Stimulated activated CD4-positive, alpha-beta T cell treated with anti-CD3 and anti-CD28 coated beads, TNF-alpha, amount 100 ng/mL, for 1 hour (primary cell): ENCODE data around the gene OR13J1.

ENCODE experiments used
- DNase-seq, 3 donors: peaks; one replicate each; pipeline ENCODE4 v3.0.0-alpha.2; 2020; ENCODE audit warnings: low read depth in 3 of 3, low spot score in 1 of 3

OR13J1 gene

DNA sequence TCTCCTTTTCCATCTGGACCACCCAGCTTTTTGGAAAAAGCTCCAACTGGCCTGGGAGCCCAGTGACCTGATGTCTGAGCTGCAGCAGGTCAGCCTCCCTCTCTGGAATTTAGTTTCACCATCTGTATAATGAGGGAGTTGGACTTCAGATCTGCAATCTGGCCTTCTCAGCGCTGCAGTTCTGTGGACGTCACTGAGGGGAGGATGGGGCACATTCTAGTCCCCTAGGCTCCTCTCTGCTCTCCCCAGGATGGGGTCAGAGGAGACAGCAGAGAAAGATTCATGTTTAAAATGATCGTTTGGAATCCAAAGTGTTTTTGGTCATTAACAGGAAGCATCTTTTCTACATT lies 10.2 kb downstream of the OR13J1 start:
- no peak for DNase-seq

GRCh38 chr9:35859310-35859989 lies 10.8 kb downstream of the OR13J1 start:
- no peak for DNase-seq

- DNase-seq, result no peak
Measured at GRCh38 chr9:35858458-35858857, 11.7 kb downstream of the OR13J1 start.

GRCh38 chr9:35856882-35857281 lies 13.3 kb downstream of the OR13J1 start:
- no peak for DNase-seq

DNA sequence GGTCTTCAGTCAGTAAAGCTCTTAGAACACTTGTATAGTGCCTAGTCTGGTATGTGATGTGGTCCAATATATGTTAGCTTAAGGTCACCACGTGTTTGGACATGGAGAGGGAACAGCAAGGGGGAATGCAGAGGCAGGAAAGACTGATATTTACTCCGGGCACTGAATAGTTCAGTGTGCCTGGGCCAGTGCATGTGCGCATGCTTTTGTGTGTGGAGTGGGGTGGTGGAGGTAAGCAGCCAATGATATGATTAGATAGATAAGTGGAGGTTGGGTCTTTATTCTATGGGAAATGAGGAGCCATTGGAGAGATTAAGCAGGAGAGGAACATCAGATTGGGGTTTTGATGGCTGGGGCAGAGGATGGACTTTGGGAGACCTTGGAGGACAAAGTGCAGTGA lies 14.0 kb downstream of the OR13J1 start:
- DNase-seq, result no peak

DNA sequence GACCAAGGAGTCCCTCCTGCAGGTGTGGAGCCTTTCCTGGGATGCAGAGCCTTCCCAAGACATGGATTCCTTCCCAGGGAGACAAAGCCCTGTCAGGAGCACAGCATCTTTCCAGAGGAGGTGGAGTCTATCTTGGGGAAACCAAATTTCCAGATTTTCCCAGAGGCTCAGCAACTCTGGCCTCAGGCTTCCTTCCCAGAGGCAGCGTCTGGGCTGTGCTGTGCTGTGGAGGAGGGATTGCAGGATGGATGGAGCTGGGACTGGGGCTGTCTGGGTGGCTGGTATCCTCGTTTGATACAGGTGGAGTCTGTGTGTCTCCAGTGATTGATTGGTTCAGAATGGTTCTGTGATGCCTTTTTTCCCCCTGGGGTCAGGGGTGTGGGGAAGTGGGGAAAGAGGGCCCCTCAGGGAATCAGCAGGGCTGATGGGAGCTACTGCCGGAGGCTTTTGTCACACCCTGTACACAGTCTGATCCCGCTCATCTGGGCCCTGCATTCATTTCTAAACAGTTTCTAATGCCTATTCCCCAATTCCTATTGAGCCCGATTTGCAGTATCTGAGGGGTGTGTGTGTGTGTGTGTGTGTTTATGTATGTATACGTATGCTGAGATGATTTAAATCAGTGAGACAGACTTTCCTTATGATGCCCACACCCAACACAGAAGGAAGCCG lies 16.0 kb downstream of the OR13J1 start:
- no peak for DNase-seq

- DNase-seq, result no peak
Measured at GRCh38 chr9:35852876-35853865, 17.0 kb downstream of the OR13J1 start.

- DNase-seq, result no peak
Measured at GRCh38 chr9:35852267-35852815, 17.9 kb downstream of the OR13J1 start.

GRCh38 chr9:35847792-35848572 lies 22.2 kb downstream of the OR13J1 start:
- DNase-seq, result no peak

GRCh38 chr9:35845824-35846771 lies 24.1 kb downstream of the OR13J1 start:
- DNase-seq, result no peak

- DNase-seq, result no peak
Measured at GRCh38 chr9:35844628-35845270, 25.5 kb downstream of the OR13J1 start.

- no peak for DNase-seq
Measured at GRCh38 chr9:35842795-35843194, 27.4 kb downstream of the OR13J1 start.

- no peak for DNase-seq
Measured at GRCh38 chr9:35842020-35842745, 28.0 kb downstream of the OR13J1 start.

DNA sequence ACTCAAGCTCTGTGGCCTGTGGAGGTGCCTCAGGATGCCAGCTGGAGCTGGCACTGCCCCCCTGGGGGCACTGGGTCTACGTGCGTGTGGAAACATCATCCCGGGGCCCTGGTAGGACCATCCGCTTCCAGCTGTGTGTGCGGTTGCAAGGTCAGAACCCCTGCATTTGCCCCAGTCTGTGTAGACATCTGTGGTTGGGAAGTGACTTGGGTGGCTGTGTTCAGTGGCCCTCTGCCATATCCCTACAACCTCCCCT lies 28.6 kb downstream of the OR13J1 start:
- no peak for DNase-seq

DNA sequence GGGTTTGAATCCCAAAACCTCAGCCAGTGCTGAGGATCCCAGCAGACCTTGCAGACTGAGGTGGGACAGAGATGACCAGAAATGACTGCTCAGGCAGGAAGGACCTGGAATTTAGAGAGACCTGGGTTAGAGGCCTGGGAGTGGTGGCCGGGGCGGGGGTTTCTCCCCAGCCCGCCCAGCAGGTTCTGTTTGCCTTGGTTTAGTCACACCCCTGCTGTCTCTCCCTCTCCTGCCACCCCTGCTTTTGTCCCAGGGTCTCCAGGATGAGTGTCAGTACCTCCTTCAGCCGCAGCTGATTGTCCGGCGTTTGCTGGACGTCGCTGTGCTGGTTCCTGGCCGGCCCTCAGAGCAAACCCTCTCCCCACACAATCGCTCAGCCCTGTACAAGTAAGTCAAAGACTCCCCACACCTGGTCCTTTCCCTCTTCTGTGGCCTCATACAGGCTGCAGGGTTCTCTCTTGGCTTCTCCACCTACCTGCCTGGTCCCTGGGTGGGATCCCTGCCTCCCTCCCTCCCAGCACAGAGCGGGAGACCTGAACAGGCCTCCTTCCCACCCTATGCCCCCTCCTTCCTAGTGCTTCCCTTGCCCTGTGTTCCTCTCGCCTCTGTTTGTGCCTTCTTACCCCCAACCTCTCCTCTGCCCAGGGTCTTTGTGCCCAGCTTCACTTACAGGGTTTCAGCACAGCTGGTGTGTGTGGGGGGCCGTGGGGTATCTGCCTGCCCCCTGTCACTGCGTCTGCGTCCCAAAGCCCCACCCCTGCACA lies 29.1 kb downstream of the OR13J1 start:
- DNase-seq, result no peak

DNA sequence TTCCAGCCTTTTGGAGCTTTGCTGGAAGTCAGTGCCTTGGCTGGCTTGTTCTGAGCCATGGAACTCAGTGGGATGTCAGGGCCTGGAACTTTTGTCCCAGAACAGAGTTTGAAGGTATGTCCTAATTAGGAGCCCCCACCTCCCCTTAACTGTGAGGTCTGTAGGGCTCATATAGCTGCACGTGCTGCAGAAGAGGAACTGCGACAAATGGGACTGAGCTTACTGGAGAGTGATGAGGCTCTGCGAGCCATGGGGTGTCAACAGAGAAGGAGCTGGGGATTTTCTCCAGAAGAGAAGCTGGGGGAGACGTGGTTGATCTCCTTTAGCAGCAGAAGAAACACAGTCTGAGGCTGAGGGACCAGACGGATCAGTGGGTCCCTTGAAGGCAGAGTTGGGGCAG lies 30.3 kb downstream of the OR13J1 start:
- DNase-seq, result no peak

GRCh38 chr9:35836595-35836994 lies 33.6 kb downstream of the OR13J1 start:
- DNase-seq, result no peak

DNA sequence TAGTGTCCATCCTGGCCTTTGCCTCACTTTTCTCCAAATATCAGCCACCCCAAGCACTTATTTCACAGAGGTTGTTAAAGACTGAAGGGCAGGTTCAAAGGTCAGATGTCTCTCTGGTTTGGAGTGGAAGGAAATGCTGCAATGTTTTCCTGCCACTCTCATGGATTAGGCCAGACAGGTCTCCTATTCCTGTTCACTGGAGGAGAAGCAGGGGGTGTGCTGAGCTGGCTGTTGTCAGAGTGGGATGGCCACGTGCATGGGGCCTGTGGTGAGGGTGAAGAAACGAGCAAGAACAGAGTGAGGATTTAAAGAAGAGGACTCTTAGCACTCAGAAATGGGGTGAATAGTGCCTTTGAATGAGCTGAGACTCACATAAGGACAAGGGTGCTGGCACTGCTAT lies 34.4 kb downstream of the OR13J1 start:
- DNase-seq, result no peak
